Measurements from ENCODE around the gene PRSS33.

Gene PRSS33

DNA sequence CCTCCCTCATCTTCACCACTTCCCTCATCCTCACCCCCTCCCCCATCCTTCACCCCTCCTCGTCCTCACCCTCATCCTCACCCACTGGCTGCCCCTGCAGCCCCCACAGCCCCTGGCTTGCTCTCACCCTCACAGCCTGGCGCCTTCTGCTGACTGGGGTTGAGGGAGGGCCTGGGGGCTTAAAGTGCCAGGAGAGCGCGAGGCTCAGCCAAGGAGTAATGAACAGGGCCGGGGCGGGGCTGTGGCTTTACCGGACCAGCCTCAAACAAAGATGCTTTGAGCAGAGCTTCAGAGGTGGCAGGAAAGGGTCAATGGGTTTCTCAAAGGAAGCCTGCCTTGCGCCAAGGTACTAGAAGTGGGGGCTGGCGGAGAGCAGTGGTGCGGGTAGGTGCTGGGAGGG, at the start of gene PRSS33:
Gene PRSS33 (minus strand): TSS at position 155 of the 400 bp plus-strand sequence. CDS start 1,013 bp downstream, outside the sequence.
- in situ Hi-C loops (cut with MboI; ENCODE audit: low sequenced_read_pairs): no loop called here

DNA sequence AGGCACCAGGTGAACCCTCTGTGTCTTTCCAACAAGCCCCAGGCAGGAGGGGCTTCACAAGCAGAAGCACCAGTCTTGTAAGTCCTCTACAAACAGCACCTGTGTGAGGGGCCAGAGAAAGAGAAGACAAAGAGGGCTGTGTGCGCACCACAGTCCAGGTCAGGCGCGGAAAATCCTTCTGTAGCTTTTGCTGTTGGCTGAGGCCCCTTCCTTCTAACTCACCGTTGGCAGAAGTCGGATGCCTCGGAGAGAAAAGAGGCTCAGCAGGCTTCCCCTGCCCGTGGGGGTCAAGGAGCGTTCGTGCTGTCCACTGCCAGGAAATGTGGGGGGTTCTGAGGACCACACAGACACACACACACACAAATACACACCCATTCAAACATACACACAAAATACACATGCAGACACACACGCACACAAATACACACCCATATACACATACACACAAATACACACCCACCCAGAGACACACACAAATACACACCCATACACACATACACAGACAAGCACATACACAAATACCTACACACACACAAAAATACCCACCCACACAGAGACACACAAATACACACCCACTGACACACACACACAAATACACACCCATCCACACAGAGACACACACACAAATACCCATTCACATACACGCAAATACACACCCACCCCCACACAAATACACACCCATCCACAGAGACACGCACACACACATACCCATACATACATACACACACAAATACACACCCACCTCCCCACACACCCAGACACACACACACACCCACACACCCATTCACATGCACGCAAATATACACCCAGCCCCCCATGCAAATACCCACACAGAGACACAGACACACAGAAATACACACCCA, 49.5 kb upstream of the PRSS33 start:
- in situ Hi-C loops (cut with MboI; ENCODE audit: low sequenced_read_pairs): no loop called here

DNA sequence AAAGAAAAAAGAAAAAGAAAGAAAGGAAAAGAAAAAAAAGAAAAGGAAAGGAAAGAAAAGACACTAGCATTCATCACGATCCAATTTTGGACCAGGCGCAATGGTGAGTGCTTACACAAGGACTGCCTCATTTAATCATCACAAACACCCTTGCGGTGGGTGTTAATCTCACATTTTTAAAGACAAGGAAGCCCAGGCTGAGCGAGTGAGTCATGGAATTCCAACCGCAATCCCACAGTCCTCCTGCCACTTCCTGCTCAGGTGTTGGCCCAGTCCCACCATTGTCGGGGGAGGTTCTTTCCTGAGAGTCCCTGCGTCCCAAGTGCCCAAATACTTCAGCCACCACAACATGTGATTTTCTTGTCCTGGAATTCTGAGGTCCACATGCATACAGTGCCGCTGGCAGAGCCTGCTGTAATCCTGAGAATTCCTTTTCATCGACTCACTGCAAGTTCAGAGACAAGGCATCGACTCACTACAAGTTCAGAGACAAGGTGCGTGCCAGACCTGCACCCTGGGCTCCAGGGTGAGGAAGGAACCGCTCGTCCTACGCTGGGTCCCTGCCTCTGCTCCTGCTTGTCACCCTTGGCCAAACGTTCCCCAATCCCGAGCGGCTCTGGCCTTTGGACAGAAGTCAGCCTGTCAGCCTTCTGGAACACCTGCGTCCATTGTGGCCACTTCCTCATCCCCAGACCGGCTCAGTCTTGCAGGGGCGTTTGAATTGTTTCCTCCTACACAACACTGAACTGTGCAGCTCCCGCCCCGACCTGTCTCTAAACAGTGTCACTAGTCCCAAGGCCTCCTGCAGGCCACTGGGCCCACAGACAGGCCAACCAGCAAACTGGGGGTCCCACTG, 48.5 kb upstream of the PRSS33 start:
- in situ Hi-C loops (cut with MboI; ENCODE audit: low sequenced_read_pairs): no loop called here

DNA sequence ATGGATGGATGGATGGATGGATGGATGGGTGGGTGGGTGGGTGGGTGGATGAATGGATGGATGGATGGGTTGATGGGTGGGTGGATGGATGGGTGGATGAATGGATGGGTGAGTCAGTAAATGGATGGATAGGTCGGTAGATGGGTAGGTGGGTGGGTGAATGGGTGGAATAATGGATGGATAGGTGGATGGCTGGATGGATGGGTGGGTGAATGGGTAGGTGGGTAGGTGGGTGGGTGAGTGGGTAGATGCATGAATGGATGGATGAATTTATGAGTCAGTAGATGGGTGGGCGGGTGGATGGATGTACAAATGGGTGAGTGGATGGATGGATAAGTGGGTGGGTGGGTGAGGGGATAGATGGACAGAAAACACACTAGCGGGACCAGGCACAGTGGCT, 47.6 kb upstream of the PRSS33 start:
- in situ Hi-C loops (cut with MboI; ENCODE audit: low sequenced_read_pairs): no loop called here

GRCh38 chr16:2833776-2834175, 46.4 kb upstream of the PRSS33 start:
- in situ Hi-C loops (cut with MboI; ENCODE audit: low sequenced_read_pairs): no loop called here

DNA sequence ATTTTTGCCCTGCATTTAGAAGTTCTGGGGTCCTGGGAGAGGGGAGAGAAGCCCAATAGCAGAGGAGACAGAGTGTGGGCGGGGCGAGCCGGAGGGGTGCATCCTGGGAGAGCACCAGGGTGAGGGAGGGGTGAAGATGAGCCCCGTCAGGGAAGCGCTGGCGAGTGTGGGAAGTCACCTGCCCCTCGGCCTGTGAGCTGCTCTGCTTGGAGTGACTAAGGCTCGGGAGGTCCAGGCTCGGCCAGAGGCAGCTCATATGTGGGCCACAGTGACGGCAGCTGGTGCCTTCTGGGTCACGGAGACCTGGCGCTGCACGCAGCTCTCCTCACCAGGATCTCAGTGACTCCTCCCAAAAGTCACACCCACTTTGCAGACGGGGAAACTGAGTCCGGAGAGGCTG, 43.8 kb upstream of the PRSS33 start:
- in situ Hi-C loops (cut with MboI; ENCODE audit: low sequenced_read_pairs): no loop called here

- in situ Hi-C loops (cut with MboI; ENCODE audit: low sequenced_read_pairs): no loop called here
Measured at GRCh38 chr16:2830355-2830695, 43.0 kb upstream of the PRSS33 start.

- in situ Hi-C loops (cut with MboI; ENCODE audit: low sequenced_read_pairs): no loop called here
Measured at GRCh38 chr16:2829501-2830354, 42.4 kb upstream of the PRSS33 start, which contains the start of gene ZG16B. TSS of gene ZG16B (plus strand) at chr16:2830303. CDS start at chr16:2830442, 139 bp downstream.

GRCh38 chr16:2828876-2829430, 41.6 kb upstream of the PRSS33 start:
- in situ Hi-C loops (cut with MboI; ENCODE audit: low sequenced_read_pairs): no loop called here

- in situ Hi-C loops (cut with MboI; ENCODE audit: low sequenced_read_pairs): no loop called here
Measured at GRCh38 chr16:2828521-2828840, 41.1 kb upstream of the PRSS33 start.

DNA sequence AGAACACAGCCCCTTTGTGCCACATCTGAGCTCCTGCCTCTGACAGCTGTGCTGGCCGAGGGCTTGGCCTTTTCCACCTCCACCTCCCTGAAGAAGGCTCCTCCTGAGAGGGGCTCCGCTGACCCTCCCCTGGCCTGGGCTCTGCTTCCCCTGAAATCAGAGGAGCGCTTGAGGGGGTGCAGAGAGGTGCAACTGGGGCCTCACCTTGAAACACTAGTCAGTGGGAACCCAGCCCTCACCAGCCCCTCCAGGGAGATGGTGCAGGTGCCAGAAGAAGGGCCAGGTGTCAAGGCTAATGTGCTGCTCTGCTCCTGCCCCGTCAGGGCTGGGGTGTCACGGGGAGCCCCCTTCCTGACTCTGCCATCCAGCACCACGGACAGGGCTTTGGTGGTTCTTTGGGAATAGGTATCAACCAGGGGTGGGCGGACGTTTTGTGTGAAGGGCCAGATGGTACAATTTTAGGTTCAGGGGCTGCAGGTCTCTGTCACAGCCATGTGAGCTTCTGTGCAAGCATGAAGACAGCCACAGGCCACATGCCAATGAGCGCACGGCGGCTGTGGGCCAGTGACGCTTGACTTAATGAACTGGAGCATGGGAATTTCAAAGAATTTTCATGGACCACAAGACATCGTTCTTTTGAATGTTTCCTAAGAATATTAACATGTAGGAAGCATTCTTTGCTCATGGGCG, 40.6 kb upstream of the PRSS33 start:
- in situ Hi-C loops (cut with MboI; ENCODE audit: low sequenced_read_pairs): no loop called here

- in situ Hi-C loops (cut with MboI; ENCODE audit: low sequenced_read_pairs): no loop called here
Measured at GRCh38 chr16:2827374-2827791, 40.0 kb upstream of the PRSS33 start.

- in situ Hi-C loops (cut with MboI; ENCODE audit: low sequenced_read_pairs): no loop called here
Measured at GRCh38 chr16:2826591-2827373, 39.4 kb upstream of the PRSS33 start.

GRCh38 chr16:2825906-2826305, 38.5 kb upstream of the PRSS33 start:
- in situ Hi-C loops (cut with MboI; ENCODE audit: low sequenced_read_pairs): no loop called here

- in situ Hi-C loops (cut with MboI; ENCODE audit: low sequenced_read_pairs): no loop called here
Measured at GRCh38 chr16:2825049-2825742, 37.8 kb upstream of the PRSS33 start.

DNA sequence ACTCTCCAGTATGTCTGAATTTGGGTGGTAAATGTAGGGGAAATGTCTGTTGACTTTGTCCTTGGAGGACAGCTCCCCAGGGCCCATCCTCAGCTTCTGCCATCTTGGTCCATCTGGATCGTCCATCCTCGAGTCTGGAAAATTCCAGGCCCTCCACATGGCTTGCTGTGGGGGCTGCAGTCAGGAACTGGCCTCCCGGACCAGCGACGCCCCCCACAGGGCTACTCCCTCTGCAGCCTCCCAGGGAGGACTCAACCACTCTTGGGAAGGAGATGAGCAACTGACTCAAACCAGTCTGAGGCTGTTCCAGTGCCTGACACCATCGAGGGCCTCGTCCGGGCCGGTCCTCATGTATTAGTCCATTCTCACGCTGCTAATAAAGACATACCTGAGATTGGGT, 37.3 kb upstream of the PRSS33 start:
- in situ Hi-C loops (cut with MboI; ENCODE audit: low sequenced_read_pairs): no loop called here

DNA sequence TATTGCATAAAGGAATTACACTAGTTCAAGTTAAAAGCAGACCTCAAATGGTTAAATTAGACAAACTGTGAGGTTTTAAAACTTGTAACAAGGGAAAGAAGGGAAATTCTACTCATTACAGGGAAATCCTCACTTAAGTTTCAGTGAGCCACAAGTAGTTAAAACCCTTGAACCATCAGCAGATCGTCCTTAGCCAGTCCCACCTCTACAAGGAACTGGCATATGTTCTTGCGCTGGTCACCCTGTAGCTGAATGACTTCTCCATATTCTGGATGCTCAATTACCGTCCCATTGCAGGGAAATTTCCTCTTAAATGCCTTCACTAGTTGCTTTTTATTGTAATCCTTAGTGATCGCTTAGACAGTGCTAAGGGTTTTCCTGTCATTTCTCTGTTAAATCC, 35.1 kb upstream of the PRSS33 start:
- in situ Hi-C loops (cut with MboI; ENCODE audit: low sequenced_read_pairs): no loop called here

- in situ Hi-C loops (cut with MboI; ENCODE audit: low sequenced_read_pairs): no loop called here
Measured at GRCh38 chr16:2822158-2822495, 34.8 kb upstream of the PRSS33 start.

Data from HL-60/S4 treated with retinoic acid at 250 ng/mL for 4 days and 3 days (cell line).